ENCODE results near the gene TTC21B. TPM values are rescaled to one million over a fixed set of nuclear protein-coding genes. Genes with fewer than 3 reads are reported as not detected.

The TTC21B gene
- total RNA-seq, 1 donor from 2014 or later, result 12.0 TPM

DNA sequence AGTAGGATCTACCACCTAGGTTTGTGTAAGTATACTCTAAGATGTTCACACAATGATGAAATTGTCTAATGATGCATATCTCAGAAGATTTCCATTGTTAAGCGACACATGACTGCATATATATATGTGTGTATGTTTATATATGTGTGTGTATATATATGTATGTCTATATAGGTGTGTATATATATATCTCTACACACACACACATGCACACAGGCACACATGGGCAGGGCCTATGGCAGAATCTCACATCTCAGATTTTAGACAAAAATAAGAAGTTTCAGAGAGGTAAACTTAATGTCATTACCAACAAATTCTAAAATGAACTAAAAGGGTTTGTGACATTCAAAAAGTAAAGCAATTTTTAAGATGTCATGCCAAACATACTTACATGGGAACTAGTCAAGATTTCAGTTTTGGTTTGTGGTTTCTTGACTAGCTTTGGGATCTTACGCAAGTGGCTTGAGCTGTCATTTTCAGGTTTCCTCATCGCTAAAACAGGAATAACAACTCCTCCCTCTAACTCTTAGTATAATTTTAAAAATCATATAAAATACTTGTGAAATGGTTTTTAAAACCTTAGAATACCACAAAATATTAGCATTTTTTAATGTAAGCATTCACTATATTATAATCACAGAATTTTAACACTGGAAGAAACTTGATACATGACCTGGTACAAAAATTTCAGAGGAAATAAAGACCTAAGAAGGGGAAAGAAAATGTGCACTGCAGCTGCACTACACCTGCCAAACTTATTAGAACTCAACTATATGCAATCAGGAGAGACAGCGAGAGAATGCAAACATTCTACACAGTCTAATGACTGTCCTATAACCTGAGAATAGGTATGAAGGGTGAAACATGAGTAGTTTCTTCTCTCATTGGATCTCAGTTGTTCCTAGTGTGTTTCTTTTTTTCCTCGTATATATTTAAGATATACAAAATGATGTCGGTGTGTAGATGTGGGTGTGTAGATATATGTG, 75.7 kb downstream of the TTC21B start:
- H3K4me2 ChIP-seq (ENCODE audit: low read length), result no peak overlapping the region
- no peaks in the 10 kb centered on the region for H3K27me3 ChIP-seq (ENCODE audit: insufficient read depth, low read length)
- Mint-ChIP-seq H3K27ac (ENCODE audit: unreplicated experiment) (no peak overlapping the region), H3K9me3 (ENCODE audit: unreplicated experiment) (no peaks in the 10 kb centered on the region), H3K4me3 (ENCODE audit: unreplicated experiment) (no peak overlapping the region), H3K4me1 (ENCODE audit: low read depth, unreplicated experiment) (peaks cover 8% of the 10 kb centered on the region), H3K36me3 (ENCODE audit: low read depth, unreplicated experiment) (no peaks in the 10 kb centered on the region), H3K27me3 (ENCODE audit: low read depth, unreplicated experiment) (no peaks in the 10 kb centered on the region)
- H3K4me1 ChIP-seq (ENCODE audit: insufficient read depth, low read length), result no peaks in the 10 kb centered on the region
- H3K4me3 ChIP-seq (ENCODE audit: insufficient read depth, low read depth, low read length), result no peak overlapping the region
- no peaks in the 10 kb centered on the region for H3K9me3 ChIP-seq (ENCODE audit: insufficient read depth, low read depth, low read length)
- H4K20me1 ChIP-seq (ENCODE audit: insufficient read depth, low read length), result no peaks in the 10 kb centered on the region
- H3K79me2 ChIP-seq (ENCODE audit: insufficient read depth, low read length), result no peaks in the 10 kb centered on the region
- DNase-seq (ENCODE audit: low read depth) (peak; percentile 53), FAIRE-seq (no peak)
- no peak for TF ChIP-seq EZH2 (IDR thresholded peaks at IDR 0.05; ENCODE audit: insufficient read depth, low read length)
- TF ChIP-seq, protein P1, sequence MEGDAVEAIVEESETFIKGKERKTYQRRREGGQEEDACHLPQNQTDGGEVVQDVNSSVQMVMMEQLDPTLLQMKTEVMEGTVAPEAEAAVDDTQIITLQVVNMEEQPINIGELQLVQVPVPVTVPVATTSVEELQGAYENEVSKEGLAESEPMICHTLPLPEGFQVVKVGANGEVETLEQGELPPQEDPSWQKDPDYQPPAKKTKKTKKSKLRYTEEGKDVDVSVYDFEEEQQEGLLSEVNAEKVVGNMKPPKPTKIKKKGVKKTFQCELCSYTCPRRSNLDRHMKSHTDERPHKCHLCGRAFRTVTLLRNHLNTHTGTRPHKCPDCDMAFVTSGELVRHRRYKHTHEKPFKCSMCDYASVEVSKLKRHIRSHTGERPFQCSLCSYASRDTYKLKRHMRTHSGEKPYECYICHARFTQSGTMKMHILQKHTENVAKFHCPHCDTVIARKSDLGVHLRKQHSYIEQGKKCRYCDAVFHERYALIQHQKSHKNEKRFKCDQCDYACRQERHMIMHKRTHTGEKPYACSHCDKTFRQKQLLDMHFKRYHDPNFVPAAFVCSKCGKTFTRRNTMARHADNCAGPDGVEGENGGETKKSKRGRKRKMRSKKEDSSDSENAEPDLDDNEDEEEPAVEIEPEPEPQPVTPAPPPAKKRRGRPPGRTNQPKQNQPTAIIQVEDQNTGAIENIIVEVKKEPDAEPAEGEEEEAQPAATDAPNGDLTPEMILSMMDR (IDR thresholded peaks at IDR 0.05; ENCODE audit: insufficient read depth, low read depth, low read length), result no peak
- H3K9ac ChIP-seq (ENCODE audit: low read length), result no peak overlapping the region
- H3K27ac ChIP-seq (ENCODE audit: low read depth, low read length), result no peak overlapping the region
- H2AFZ ChIP-seq (ENCODE audit: low read depth, low read length), result no peak overlapping the region
- peaks cover 9% of the 10 kb centered on the region for H3K36me3 ChIP-seq (ENCODE audit: insufficient read depth, low read length)

DNA sequence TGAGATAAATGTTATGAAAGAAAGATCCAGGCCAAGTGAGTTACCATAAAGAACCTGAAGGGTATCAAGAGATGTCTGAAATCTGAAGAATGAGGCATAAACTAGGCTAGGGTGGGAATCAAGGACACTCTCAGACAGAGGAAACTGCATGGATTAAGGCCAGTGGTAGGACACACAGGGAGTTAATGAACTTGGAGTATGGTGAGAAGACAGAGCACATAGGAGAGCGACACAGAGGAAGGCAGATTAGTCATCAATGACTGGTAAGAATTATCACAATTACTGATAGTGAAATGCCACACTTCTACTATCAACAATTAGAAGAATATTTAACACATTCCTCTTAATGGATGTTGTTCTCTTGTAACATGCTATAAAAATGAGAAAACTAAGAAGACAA, 76.9 kb downstream of the TTC21B start:
- no peaks in the 10 kb centered on the region for H3K79me2 ChIP-seq (ENCODE audit: insufficient read depth, low read length)
- peak; percentile 45 for DNase-seq (ENCODE audit: low read depth)
- H3K27me3 ChIP-seq (ENCODE audit: insufficient read depth, low read length), result no peaks in the 10 kb centered on the region
- Mint-ChIP-seq H3K36me3 (ENCODE audit: low read depth, unreplicated experiment) (peaks cover 3% of the 10 kb centered on the region), H3K4me3 (ENCODE audit: unreplicated experiment) (no peak overlapping the region), H3K4me1 (ENCODE audit: low read depth, unreplicated experiment) (peaks cover 8% of the 10 kb centered on the region), H3K9me3 (ENCODE audit: unreplicated experiment) (no peaks in the 10 kb centered on the region), H3K27ac (ENCODE audit: unreplicated experiment) (no peak overlapping the region), H3K27me3 (ENCODE audit: low read depth, unreplicated experiment) (no peaks in the 10 kb centered on the region)
- TF ChIP-seq, protein P1 (IDR thresholded peaks at IDR 0.05; ENCODE audit: insufficient read depth, low read depth, low read length), result no peak
- TF ChIP-seq EZH2 (IDR thresholded peaks at IDR 0.05; ENCODE audit: insufficient read depth, low read length), result no peak
- H3K4me1 ChIP-seq (ENCODE audit: insufficient read depth, low read length), result no peaks in the 10 kb centered on the region
- no peaks in the 10 kb centered on the region for H4K20me1 ChIP-seq (ENCODE audit: insufficient read depth, low read length)
- no peak overlapping the region for H3K9ac ChIP-seq (ENCODE audit: low read length)
- no peak overlapping the region for H3K4me2 ChIP-seq (ENCODE audit: low read length)
- no peak overlapping the region for H3K27ac ChIP-seq (ENCODE audit: low read depth, low read length)
- H3K4me3 ChIP-seq (ENCODE audit: insufficient read depth, low read depth, low read length), result no peak overlapping the region
- peaks cover 6% of the 10 kb centered on the region for H3K36me3 ChIP-seq (ENCODE audit: insufficient read depth, low read length)
- H3K9me3 ChIP-seq (ENCODE audit: insufficient read depth, low read depth, low read length), result no peaks in the 10 kb centered on the region
- peak; percentile 67 for FAIRE-seq
- H2AFZ ChIP-seq (ENCODE audit: low read depth, low read length), result no peak overlapping the region

DNA sequence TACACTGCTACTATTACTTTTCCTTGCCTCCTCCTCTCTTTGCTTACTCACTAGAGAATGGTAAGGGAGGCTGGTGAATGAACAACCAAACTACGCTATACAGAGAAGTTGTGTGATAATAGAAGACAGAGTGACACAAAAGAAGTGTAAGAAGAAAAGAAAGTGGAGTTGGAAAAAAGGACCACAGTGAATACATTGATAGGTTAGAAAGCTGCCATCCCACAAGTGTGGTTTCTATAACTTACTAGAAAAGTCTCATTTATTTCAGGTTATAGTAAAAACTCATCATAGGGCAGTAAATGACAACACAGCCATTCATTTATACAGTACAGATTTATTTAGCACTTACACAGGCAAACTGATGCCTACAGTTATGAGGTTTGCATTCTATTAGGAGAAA, 77.3 kb downstream of the TTC21B start:
- Histone ChIP-seq H3K79me2 (ENCODE audit: insufficient read depth, low read length) (no peaks in the 10 kb centered on the region), H4K20me1 (ENCODE audit: insufficient read depth, low read length) (no peaks in the 10 kb centered on the region), H3K4me3 (ENCODE audit: insufficient read depth, low read depth, low read length) (no peak overlapping the region), H3K9me3 (ENCODE audit: insufficient read depth, low read depth, low read length) (no peaks in the 10 kb centered on the region), H3K4me1 (ENCODE audit: insufficient read depth, low read length) (no peaks in the 10 kb centered on the region), H3K27ac (ENCODE audit: low read depth, low read length) (no peak overlapping the region), H3K9ac (ENCODE audit: low read length) (no peak overlapping the region), H3K27me3 (ENCODE audit: insufficient read depth, low read length) (no peaks in the 10 kb centered on the region), H2AFZ (ENCODE audit: low read depth, low read length) (no peak overlapping the region), H3K4me2 (ENCODE audit: low read length) (no peak overlapping the region), H3K36me3 (ENCODE audit: insufficient read depth, low read length) (peaks cover 6% of the 10 kb centered on the region)
- H3K4me1 Mint-ChIP-seq (ENCODE audit: low read depth, unreplicated experiment), result peaks cover 8% of the 10 kb centered on the region
- no peak overlapping the region for H3K4me3 Mint-ChIP-seq (ENCODE audit: unreplicated experiment)
- no peak overlapping the region for H3K27ac Mint-ChIP-seq (ENCODE audit: unreplicated experiment)
- peaks cover 3% of the 10 kb centered on the region for H3K36me3 Mint-ChIP-seq (ENCODE audit: low read depth, unreplicated experiment)
- TF ChIP-seq, protein P1 (IDR thresholded peaks at IDR 0.05; ENCODE audit: insufficient read depth, low read depth, low read length), result no peak
- no peak for TF ChIP-seq EZH2 (IDR thresholded peaks at IDR 0.05; ENCODE audit: insufficient read depth, low read length)
- no peak for DNase-seq (ENCODE audit: low read depth)
- H3K9me3 Mint-ChIP-seq (ENCODE audit: unreplicated experiment), result no peaks in the 10 kb centered on the region
- no peaks in the 10 kb centered on the region for H3K27me3 Mint-ChIP-seq (ENCODE audit: low read depth, unreplicated experiment)
- no peak for FAIRE-seq

All from astrocyte (in vitro differentiated cells and primary cell).